Right ventricle myocardium inferior (tissue), 1 donor: Measurements from ENCODE around the gene PCCA. TPM values are rescaled to one million over a fixed set of nuclear protein-coding genes. Genes with fewer than 3 reads are reported as not detected.
"Not testable (repeated sequence)": the region's sequence is repeated elsewhere in the genome, so short reads cannot be mapped to it uniquely, and the experiment has no call there.

Source experiments
- ATAC-seq: fragments of 200-7000 bp; cut with Tn5 transposase; one replicate; pipeline ENCODE4 v1.9.1; 2020; ENCODE audit warnings: mild to moderate bottlenecking, moderate library complexity
- DNase-seq: peaks from one replicate; pipeline ENCODE4 v3.0.0; 2021; ENCODE audit errors: missing footprints
- intact Hi-C: fragments of 100-400 bp; cut with DNase I; formaldehyde crosslinking; loops from one replicate; pipeline ENCODE4 v1.11.0; 2022
- total RNA-seq: library from RNA; stranded (reverse); fragmentation: NEBNext Ultra II Directional; extraction: Animal tissue kit (Norgen Biotek cat#: 25700); gene quantifications from one replicate; pipeline ENCODE4 v1.2.1, GENCODE V29; 2021
- donor health status: DM: no; HTN: yes; CAD: no; lungs with severe emphysema.

PCCA gene
- total RNA-seq, 1 donor from 2014 or later = 64.0 TPM

DNA sequence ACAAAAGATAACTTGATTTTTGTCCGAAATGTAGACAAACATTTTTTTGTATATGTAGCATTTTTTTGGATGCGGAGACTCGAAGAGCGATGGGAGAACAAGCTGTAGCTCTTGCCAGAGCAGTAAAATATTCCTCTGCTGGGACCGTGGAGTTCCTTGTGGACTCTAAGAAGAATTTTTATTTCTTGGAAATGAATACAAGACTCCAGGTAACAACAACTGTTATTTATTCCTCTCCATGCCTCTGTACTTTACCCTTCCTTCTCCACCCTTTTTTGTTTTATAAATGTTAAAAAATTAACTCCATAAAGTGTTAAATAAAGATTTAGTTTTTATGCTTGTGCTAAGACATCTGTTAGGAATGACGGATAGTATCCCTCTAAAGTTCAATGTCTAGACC, 184.2 kb downstream of the PCCA start:
- DNase-seq (no peak), ATAC-seq (no peak)
- intact Hi-C loops = no loop called here

GRCh38 chr13:100273552-100273951, 184.7 kb downstream of the PCCA start:
- ATAC-seq (peak; percentile 28), DNase-seq (no peak)
- intact Hi-C loops = no loop called here

DNA sequence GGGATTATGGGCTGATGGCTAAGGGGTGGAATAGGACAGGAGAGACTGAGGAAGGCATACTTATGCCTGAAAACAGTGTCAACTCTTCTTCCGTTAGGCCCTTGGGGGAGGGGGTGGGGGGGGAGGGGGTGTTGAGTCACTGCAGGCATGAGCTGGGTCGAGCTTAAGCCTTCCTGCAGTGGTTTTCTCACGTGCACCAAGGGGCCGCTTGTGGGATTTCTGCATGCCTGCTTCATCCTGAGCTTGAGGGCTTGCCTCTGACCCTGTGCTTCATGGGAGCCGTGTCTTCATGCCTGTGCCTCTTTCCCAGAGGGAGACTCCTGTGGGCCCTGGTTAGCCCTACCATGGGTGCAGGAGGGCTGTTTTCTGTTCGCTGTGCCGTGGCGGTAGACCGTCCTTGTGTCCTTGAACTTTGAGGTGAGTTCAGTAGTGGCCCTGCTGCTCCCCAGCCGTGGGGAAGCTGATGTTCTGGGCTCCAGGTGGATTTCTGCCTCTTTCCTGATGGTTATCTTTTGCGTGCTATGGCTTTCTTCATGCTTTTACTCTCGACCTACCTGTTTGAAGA, 186.1 kb downstream of the PCCA start:
- DNase-seq (no peak), ATAC-seq (no peak)
- intact Hi-C loops = no loop called here

DNA sequence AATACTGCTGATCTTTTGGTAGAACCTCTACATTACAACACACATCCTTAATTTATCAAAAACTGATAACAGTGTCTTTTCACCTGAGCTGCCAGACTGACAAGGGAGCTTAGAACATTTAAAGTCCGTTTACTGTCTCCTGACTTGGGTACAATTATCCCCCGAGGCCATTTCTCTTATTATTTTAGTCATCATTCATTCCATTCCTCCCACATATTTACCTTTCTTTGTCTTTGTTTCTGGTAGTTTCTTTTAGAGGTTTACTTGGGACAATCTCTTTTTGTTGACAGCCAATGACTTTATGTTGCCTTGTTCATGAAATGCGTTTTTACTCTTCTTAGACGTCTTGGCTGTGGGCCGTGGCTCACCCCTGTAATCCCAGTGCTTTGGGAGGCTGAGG, 186.9 kb downstream of the PCCA start:
- no peak for ATAC-seq
- intact Hi-C loops = no loop called here
- DNase-seq = no peak

- intact Hi-C loops = no loop called here
- no peak for ATAC-seq
Observed at GRCh38 chr13:100280681-100281080, 191.8 kb downstream of the PCCA start.

GRCh38 chr13:100282306-100282705, 193.4 kb downstream of the PCCA start:
- ATAC-seq, DNase-seq: not testable (repeated sequence)

More at GRCh38 chr13:100280681-100281080, 191.8 kb downstream of the PCCA start:
- no peak for DNase-seq

DNA sequence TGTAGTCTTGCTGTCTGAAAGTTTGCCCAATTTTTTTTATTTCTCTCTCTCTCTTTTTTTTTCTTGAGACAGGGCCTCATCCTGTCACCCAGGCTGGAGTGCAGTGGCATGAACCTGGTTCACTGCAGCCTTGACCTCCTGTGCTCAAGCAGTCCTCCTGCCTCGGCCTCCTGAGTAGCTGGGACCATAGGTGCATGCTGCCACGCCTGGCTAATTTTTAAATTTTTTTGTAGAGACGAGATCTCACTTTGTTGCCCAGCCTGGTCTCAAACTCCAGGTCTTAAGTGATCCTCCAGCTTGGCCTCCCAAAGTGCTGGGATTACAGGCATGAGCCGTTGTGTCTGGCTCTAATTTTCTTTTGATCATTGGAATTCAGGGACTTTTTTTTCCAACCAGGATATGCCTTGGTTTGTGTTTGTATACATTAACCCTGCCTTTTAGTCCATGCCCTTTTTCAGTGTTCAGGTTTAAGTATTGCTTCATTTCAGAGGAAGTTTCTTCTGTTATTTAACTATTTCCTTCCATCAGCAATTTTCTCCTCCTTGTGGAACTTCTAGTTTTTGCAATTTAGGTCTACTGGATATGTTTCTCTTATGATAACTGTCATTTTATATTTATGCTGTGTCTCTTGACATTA, 201.4 kb downstream of the PCCA start:
- ATAC-seq = no peak
- intact Hi-C loops = no loop called here
- no peak for DNase-seq

More at GRCh38 chr13:100282306-100282705, 193.4 kb downstream of the PCCA start:
- intact Hi-C loops = not testable (repeated sequence)

- intact Hi-C loops = no loop called here
- no peak for DNase-seq
- no peak for ATAC-seq
Observed at GRCh38 chr13:100291624-100292023, 202.7 kb downstream of the PCCA start.

- intact Hi-C loops = no loop called here
- DNase-seq (no peak), ATAC-seq (no peak)
Observed at GRCh38 chr13:100297413-100297812, 208.5 kb downstream of the PCCA start.

DNA sequence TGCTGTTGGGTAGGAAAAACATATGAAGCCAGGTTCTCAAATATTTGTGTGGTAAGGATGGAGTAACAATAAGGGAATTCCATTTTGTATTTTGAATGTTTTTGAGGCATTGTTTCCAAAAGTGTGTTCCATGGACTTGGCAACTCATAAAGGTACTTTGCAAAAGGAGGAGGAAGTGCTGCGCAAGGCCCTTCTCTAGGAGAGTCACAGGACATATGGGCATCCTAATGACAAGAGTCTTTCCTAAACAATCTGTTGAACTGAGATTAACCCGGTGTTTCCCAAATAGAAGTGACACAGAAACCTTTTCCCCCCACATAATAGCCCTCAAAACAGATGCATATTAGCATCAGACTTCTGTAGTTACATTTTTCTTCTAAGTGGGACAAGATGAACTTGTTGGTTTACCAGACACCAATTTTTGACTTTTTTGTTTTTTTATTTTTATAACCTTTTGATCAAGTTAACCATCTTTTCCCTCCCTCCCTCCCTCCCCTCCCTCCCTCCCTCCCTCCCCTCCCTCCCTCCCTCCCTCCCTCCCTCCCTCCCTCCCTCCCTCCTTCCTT, 209.3 kb downstream of the PCCA start:
- ATAC-seq = no peak
- intact Hi-C loops = no loop called here

GRCh38 chr13:100298691-100299090, 209.8 kb downstream of the PCCA start:
- DNase-seq (no peak), ATAC-seq (no peak)
- intact Hi-C loops = no loop called here

More for the DNA sequence above, 209.3 kb downstream of the PCCA start:
- DNase-seq = no peak

DNA sequence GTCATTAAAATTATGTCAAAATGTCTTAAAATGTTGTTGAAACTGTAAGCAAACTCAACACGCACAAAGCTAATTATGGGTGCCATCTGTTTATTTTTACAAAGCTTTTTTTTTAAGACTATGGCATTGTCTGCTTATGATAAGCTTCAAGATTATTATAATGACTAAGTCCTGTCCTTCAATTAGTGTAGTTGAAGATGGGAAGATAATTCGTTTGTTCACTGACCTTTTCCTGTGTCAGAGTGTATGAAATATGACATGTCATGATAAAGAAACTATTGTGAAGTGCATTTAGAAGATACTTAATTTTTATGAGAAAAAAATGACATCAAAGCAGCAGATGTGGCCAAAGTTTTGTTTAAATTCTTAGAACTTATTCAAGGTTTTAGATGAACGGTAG, 211.3 kb downstream of the PCCA start:
- no peak for ATAC-seq
- intact Hi-C loops = no loop called here
- no peak for DNase-seq

DNA sequence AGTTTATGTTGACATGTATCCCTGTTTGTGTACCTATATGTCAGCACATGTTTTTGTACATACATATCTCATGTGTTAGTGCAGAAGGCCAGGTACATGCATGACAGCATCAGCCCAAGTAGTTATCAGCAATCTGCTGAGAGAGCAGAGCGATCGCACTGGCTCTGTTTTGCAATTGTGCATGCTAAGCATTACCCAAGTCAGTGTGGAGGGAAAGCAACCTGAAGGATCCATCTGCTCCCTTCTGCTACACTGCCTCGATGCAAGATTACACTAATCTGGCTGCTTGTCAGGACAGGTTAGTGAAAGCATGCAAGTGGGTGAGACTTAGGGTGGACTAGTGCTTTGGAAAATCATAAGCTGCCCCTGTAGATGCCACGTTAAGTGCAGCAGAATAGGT, 211.8 kb downstream of the PCCA start:
- intact Hi-C loops = no loop called here
- no peak for ATAC-seq
- DNase-seq = no peak

- no peak for DNase-seq
- intact Hi-C loops = no loop called here
- ATAC-seq = no peak
Observed at GRCh38 chr13:100301418-100301817, 212.5 kb downstream of the PCCA start.

- ATAC-seq = no peak
- intact Hi-C loops = no loop called here
- DNase-seq = no peak
Observed at GRCh38 chr13:100302391-100302790, 213.5 kb downstream of the PCCA start.

GRCh38 chr13:100304229-100304628, 215.3 kb downstream of the PCCA start:
- DNase-seq (no peak), ATAC-seq (no peak)
- intact Hi-C loops = no loop called here

- ATAC-seq = no peak
- intact Hi-C loops = no loop called here
- DNase-seq = no peak
Observed at GRCh38 chr13:100305398-100305797, 216.5 kb downstream of the PCCA start.

DNA sequence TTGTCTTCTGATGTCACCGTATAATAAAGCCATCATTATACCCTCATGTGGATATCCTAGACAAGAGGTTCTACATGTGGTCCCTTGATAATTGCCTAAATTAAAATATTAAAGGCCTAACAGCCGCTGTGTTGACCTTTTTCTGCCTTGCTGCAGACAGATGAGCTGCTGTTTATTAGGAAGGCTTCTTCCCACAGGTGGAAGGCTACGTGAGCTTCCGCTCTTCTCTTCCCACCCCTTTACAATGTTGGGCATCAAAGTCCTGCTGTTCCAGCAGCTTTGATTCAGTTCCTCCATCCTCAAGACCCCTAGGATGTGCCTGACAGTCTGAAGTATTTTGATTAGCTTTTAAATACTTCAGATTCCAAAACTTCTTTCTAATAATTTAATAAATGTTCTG, 217.1 kb downstream of the PCCA start:
- DNase-seq (no peak), ATAC-seq (no peak)
- intact Hi-C loops = no loop called here

DNA sequence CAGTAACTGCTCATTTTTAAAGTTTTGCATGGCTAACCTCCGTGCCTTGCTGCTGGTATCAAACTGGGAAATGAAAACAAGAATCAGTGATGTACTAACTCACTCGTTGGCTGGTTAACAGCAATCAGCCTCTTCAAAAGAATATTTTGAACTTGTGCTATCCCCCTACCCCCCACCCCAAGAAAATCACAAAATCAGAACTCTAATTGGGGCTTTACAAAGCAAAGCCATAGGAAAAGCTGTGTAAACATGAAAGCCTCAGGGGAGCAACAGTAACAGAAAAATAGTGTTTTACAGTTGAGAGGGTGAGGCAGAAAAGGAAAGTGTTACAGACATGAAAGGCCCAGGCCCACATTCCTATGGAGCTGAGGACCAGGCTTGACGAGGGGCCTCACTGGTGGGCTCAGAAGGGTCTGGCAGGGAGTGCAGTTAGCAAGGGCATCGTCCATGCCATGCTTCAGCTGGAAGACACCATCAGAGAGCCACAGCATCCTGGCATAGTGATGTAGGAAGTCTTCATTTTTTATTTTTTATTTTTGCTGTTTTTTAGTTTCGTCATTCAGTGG, 217.6 kb downstream of the PCCA start:
- intact Hi-C loops = no loop called here
- no peak for ATAC-seq
- no peak for DNase-seq
